WTC11 (cell line): ENCODE measurements around the gene SSH3. TPM values are rescaled to one million over a fixed set of nuclear protein-coding genes. Genes with fewer than 3 reads are reported as not detected.

Experiments
- ATAC-seq: fragments of 200-7000 bp; cut with Tn5 transposase; 2 replicates; pipeline ENCODE4 v1.10.0; 2021; ENCODE audit warnings: mild to moderate bottlenecking, moderate library complexity
- CTCF ChIA-PET: fragments of 300-600 bp; sonication (Branson Sonifier 250); formaldehyde crosslinking; loops from one replicate; lab custom pipeline; 2021; ENCODE audit warnings: antibody characterized with exemption; lab: Charles Lee
- POLR2A ChIA-PET: fragments of 350-600 bp; sonication (Branson Sonifier 250); formaldehyde crosslinking; loops from one replicate; lab custom pipeline; 2021; ENCODE audit warnings: antibody characterized with exemption; lab: Charles Lee
- DNase-seq: peaks from one replicate; pipeline ENCODE4 v3.0.0; 2021; ENCODE audit warnings: low spot score
- H3K27ac Mint-ChIP-seq: 2 replicates; pipeline ENCODE4 v1.8.0; 2021; ENCODE audit warnings: mixed read lengths
- H3K27me3 Mint-ChIP-seq: 2 replicates; pipeline ENCODE4 v1.8.0; 2021; ENCODE audit warnings: low read depth, mild to moderate bottlenecking, moderate library complexity, mixed read lengths
- H3K36me3 Mint-ChIP-seq: 2 replicates; pipeline ENCODE4 v1.8.0; 2021; ENCODE audit warnings: mixed read lengths
- H3K4me1 Mint-ChIP-seq: 2 replicates; pipeline ENCODE4 v1.8.0; 2022; ENCODE audit warnings: mixed read lengths
- H3K4me3 Mint-ChIP-seq: 2 replicates; pipeline ENCODE4 v1.8.0; 2021; ENCODE audit warnings: mild to moderate bottlenecking, moderate library complexity, mixed read lengths
- H3K9me3 Mint-ChIP-seq: 2 replicates; pipeline ENCODE4 v1.8.0; 2021; ENCODE audit warnings: mixed read lengths
- AFF4 ChIP-seq: sonication (generic); formaldehyde crosslinking; IDR thresholded peaks from 2 replicates; pipeline ENCODE4 v1.8.1; 2023; ENCODE audit warnings: mild to moderate bottlenecking, missing genetic modification reagents, borderline replicate concordance
- ATF3 ChIP-seq: sonication (generic); formaldehyde crosslinking; conservative IDR thresholded peaks from 2 replicates; pipeline ENCODE4 v1.8.1; 2022; ENCODE audit warnings: mild to moderate bottlenecking, missing genetic modification reagents
- CREB1 ChIP-seq: sonication (generic); formaldehyde crosslinking; IDR thresholded peaks from 2 replicates; pipeline ENCODE4 v1.8.0; 2023; ENCODE audit warnings: mild to moderate bottlenecking, missing genetic modification reagents
- E2F5 ChIP-seq: sonication (generic); formaldehyde crosslinking; IDR thresholded peaks from 2 replicates; pipeline ENCODE4 v1.8.1; 2022; ENCODE audit warnings: mild to moderate bottlenecking, moderate library complexity, missing genetic modification reagents
- ETV6 ChIP-seq: sonication (generic); formaldehyde crosslinking; IDR thresholded peaks from 2 replicates; pipeline ENCODE4 v1.8.1; 2022; ENCODE audit warnings: mild to moderate bottlenecking, missing genetic modification reagents
- GTF2I ChIP-seq: fragments of 250-450 bp; sonication (Bioruptor Pico); conservative IDR thresholded peaks from 2 replicates; pipeline ENCODE4 v1.4.0; 2021; ENCODE audit warnings: mild to moderate bottlenecking
- MXD4 ChIP-seq: fragments of 250-450 bp; sonication (Bioruptor Pico); IDR thresholded peaks from 2 replicates; pipeline ENCODE4 v1.8.0; 2021; ENCODE audit warnings: mild to moderate bottlenecking, moderate library complexity, borderline replicate concordance
- NFATC4 ChIP-seq: fragments of 250-450 bp; sonication (Bioruptor Pico); IDR thresholded peaks from 2 replicates; pipeline ENCODE4 v1.9.0; 2021; ENCODE audit warnings: mild to moderate bottlenecking
- NFYB ChIP-seq: sonication (generic); formaldehyde crosslinking; conservative IDR thresholded peaks from 2 replicates; pipeline ENCODE4 v1.8.0; 2022; ENCODE audit warnings: low read depth, missing genetic modification reagents
- RELA ChIP-seq: sonication (generic); formaldehyde crosslinking; IDR thresholded peaks from 2 replicates; pipeline ENCODE4 v1.8.1; 2022; ENCODE audit warnings: missing genetic modification reagents, mild to moderate bottlenecking, borderline replicate concordance
- SMAD3 ChIP-seq: sonication (generic); formaldehyde crosslinking; IDR thresholded peaks from 2 replicates; pipeline ENCODE4 v1.8.0; 2022; ENCODE audit warnings: missing genetic modification reagents, mild to moderate bottlenecking, borderline replicate concordance
- SMAD4 ChIP-seq: sonication (generic); formaldehyde crosslinking; IDR thresholded peaks from 2 replicates; pipeline ENCODE4 v1.8.0; 2022; ENCODE audit warnings: mild to moderate bottlenecking, missing genetic modification reagents
- ZBTB21 ChIP-seq: sonication (generic); formaldehyde crosslinking; IDR thresholded peaks from 2 replicates; pipeline ENCODE4 v1.8.1; 2023; ENCODE audit warnings: mild to moderate bottlenecking, missing genetic modification reagents, borderline replicate concordance
- ZMAT4 ChIP-seq: fragments of 250-450 bp; sonication (Bioruptor Pico); IDR thresholded peaks from 2 replicates; pipeline ENCODE4 v1.9.0; 2021; ENCODE audit warnings: mild to moderate bottlenecking
- ZNF232 ChIP-seq: sonication (generic); formaldehyde crosslinking; IDR thresholded peaks from 2 replicates; pipeline ENCODE4 v1.8.0; 2022; ENCODE audit warnings: mild to moderate bottlenecking, missing genetic modification reagents
- ZNF317 ChIP-seq: sonication (generic); formaldehyde crosslinking; IDR thresholded peaks from 2 replicates; pipeline ENCODE4 v1.8.1; 2023; ENCODE audit warnings: low read depth, mild to moderate bottlenecking, moderate library complexity, missing genetic modification reagents, borderline replicate concordance
- total RNA-seq: library from RNA; stranded (reverse); gene quantifications from 3 replicates; pipeline ENCODE4 v1.2.3, GENCODE V29; 2021
- TF ChIP-seq, protein P1 (sequence below): sonication (generic); formaldehyde crosslinking; IDR thresholded peaks from 2 replicates; pipeline ENCODE4 v1.8.1; 2022; ENCODE audit warnings: mild to moderate bottlenecking, missing genetic modification reagents, moderate library complexity, borderline replicate concordance
- TF ChIP-seq, protein P2 (sequence below): sonication (generic); formaldehyde crosslinking; IDR thresholded peaks from 2 replicates; pipeline ENCODE4 v1.8.1; 2022; ENCODE audit warnings: missing genetic modification reagents, borderline replicate concordance

Gene SSH3
- total RNA-seq, 1 experiment from 2014 or later = 42.3 TPM

DNA sequence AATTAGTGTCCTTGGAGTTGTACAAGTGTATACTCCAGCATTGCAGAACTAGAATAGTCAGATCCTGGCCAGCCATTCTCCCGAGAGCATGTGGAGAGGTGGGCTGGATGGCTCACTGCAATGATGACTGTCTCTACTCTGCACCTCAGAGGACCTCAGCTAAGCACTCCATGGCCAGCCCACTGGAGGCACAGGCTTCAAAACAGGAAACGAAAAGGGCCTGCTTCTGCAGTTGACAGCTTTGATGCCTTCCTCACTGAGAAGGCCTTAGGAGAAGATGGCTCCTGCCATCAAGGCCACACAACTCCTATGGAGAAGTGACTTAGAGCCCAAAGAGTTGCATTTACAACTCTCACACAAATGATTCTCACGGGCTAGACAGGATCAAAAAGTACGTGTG lies 40.9 kb downstream of the SSH3 start:
- CTCF ChIA-PET = interaction anchor here (1.0 to 6.6 kb wide), 7 partner anchors 9 to 45 kb away, joined by 3 to 61 read pairs (median 10); partner anchors contain the start of gene POLD4
- Mint-ChIP-seq H3K4me3 (no peak overlapping the region), H3K27me3 (peaks cover 10% of the 10 kb centered on the region), H3K36me3 (no peaks in the 10 kb centered on the region), H3K4me1 (peaks cover 6% of the 10 kb centered on the region), H3K9me3 (no peaks in the 10 kb centered on the region), H3K27ac (no peak overlapping the region)
- TF ChIP-seq E2F5 (CRISPR knock-in tag) = no peak
- TF ChIP-seq ZNF232 = no peak
- TF ChIP-seq CREB1 = no peak
- no peak for TF ChIP-seq ZNF317 (CRISPR knock-in tag)
- no peak for TF ChIP-seq AFF4
- TF ChIP-seq ZMAT4 (CRISPR knock-in tag) = no peak
- no peak for TF ChIP-seq SMAD3 (CRISPR knock-in tag)
- TF ChIP-seq RELA = no peak
- no peak for TF ChIP-seq NFATC4 (CRISPR knock-in tag)
- POLR2A ChIA-PET = no interaction called here
- no peak for ATAC-seq
- no peak for DNase-seq

DNA sequence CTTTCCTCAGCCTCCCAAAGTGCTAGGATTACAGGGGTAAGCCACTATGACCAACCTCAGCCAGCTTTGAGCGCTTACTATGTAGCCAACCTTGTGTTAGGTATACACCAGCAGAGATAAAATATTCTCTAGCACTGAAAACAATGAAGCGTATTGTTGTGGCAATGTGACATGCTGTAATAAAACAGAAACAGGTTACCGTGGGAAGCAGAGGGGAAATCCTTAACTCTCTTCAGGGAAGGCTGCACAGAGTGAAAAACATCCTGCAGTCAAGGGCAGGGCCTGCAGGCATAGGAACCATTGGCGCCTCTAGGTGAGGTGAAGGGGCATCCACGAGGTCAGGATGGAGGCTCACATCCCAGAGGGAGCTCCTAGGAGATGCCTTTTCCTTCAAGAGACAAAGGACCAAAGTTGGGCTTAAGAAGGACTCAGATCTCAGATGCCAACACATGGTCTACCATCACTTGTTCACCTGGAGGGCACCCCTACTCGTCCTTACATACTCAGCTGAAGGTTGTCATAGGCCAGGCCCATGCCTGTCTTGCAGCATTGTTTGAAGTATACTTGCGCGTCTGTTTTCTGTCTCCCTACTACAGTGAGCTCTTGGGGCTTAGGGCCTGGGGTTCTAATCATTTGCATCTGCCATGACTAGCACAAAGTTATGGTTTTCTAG lies 42.1 kb downstream of the SSH3 start:
- no peak overlapping the region for H3K4me3 Mint-ChIP-seq
- peaks cover 9% of the 10 kb centered on the region for H3K4me1 Mint-ChIP-seq
- CTCF ChIA-PET = interaction anchor here (0.6 to 6.6 kb wide), 25 partner anchors 8 to 148 kb away, joined by 3 to 61 read pairs (median 7); partner anchors contain the start of genes ANKRD13D, CLCF1, POLD4 and PPP1CA
- ATAC-seq = peak; percentile 46
- H3K36me3 Mint-ChIP-seq = no peaks in the 10 kb centered on the region
- H3K27me3 Mint-ChIP-seq = peaks cover 10% of the 10 kb centered on the region
- H3K9me3 Mint-ChIP-seq = no peaks in the 10 kb centered on the region
- TF ChIP-seq ZBTB21 (no peak), SMAD3 (CRISPR knock-in tag) (no peak), ETV6 (CRISPR knock-in tag) (no peak), NFYB (CRISPR knock-in tag) (no peak), ZNF317 (CRISPR knock-in tag) (no peak), NFATC4 (CRISPR knock-in tag) (no peak), ZNF232 (no peak), SMAD4 (no peak), GTF2I (CRISPR knock-in tag) (no peak), ATF3 (CRISPR knock-in tag) (no peak), E2F5 (CRISPR knock-in tag) (no peak), MXD4 (CRISPR knock-in tag) (no peak)
- TF ChIP-seq, protein P1, sequence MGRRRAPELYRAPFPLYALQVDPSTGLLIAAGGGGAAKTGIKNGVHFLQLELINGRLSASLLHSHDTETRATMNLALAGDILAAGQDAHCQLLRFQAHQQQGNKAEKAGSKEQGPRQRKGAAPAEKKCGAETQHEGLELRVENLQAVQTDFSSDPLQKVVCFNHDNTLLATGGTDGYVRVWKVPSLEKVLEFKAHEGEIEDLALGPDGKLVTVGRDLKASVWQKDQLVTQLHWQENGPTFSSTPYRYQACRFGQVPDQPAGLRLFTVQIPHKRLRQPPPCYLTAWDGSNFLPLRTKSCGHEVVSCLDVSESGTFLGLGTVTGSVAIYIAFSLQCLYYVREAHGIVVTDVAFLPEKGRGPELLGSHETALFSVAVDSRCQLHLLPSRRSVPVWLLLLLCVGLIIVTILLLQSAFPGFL (CRISPR knock-in tag) = no peak
- TF ChIP-seq, protein P2, sequence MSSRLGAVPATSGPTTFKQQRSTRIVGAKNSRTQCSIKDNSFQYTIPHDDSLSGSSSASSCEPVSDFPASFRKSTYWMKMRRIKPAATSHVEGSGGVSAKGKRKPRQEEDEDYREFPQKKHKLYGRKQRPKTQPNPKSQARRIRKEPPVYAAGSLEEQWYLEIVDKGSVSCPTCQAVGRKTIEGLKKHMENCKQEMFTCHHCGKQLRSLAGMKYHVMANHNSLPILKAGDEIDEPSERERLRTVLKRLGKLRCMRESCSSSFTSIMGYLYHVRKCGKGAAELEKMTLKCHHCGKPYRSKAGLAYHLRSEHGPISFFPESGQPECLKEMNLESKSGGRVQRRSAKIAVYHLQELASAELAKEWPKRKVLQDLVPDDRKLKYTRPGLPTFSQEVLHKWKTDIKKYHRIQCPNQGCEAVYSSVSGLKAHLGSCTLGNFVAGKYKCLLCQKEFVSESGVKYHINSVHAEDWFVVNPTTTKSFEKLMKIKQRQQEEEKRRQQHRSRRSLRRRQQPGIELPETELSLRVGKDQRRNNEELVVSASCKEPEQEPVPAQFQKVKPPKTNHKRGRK (CRISPR knock-in tag) = no peak
- TF ChIP-seq, all 79 proteins: peak for 0
- no peak for DNase-seq
- POLR2A ChIA-PET = no interaction called here
- H3K27ac Mint-ChIP-seq = no peak overlapping the region
